WTC11 (cell line): ENCODE measurements around the gene TAF4.
"Not testable (repeated sequence)": the region's sequence is repeated elsewhere in the genome, so short reads cannot be mapped to it uniquely, and the experiment has no call there.

ENCODE experiments used
- CTCF ChIP-seq: fragments of 200-600 bp; IDR thresholded peaks from 2 replicates; pipeline ENCODE4 v1.8.0; 2022; ENCODE audit warnings: antibody characterized with exemption
- E2F5 ChIP-seq: sonication (generic); formaldehyde crosslinking; IDR thresholded peaks from 2 replicates; pipeline ENCODE4 v1.8.1; 2022; ENCODE audit warnings: mild to moderate bottlenecking, moderate library complexity, missing genetic modification reagents
- FOXJ3 ChIP-seq: sonication (generic); formaldehyde crosslinking; IDR thresholded peaks from 2 replicates; pipeline ENCODE4 v1.9.0; 2021; ENCODE audit warnings: missing genetic modification reagents, mild to moderate bottlenecking, borderline replicate concordance
- PREB ChIP-seq: sonication (generic); formaldehyde crosslinking; IDR thresholded peaks from 2 replicates; pipeline ENCODE4 v1.8.1; 2022; ENCODE audit warnings: mild to moderate bottlenecking, missing genetic modification reagents, moderate library complexity, borderline replicate concordance
- SP1 ChIP-seq: sonication (generic); formaldehyde crosslinking; conservative IDR thresholded peaks from 2 replicates; pipeline ENCODE4 v1.8.1; 2022; ENCODE audit warnings: missing genetic modification reagents
- TEAD1 ChIP-seq: sonication (generic); formaldehyde crosslinking; IDR thresholded peaks from 2 replicates; pipeline ENCODE4 v1.8.0; 2022; ENCODE audit warnings: mild to moderate bottlenecking, missing genetic modification reagents
- USF1 ChIP-seq: sonication (generic); formaldehyde crosslinking; IDR thresholded peaks from 2 replicates; pipeline ENCODE4 v1.8.0; 2022; ENCODE audit warnings: mild to moderate bottlenecking, missing genetic modification reagents
- ZNF121 ChIP-seq: sonication (generic); formaldehyde crosslinking; IDR thresholded peaks from 2 replicates; pipeline ENCODE4 v1.8.0; 2023; ENCODE audit warnings: missing genetic modification reagents

- TF ChIP-seq TEAD1 (CRISPR knock-in tag); PREB (CRISPR knock-in tag); CTCF; ZNF121 (CRISPR knock-in tag); E2F5; USF1 (CRISPR knock-in tag); FOXJ3 (CRISPR knock-in tag); SP1 (CRISPR knock-in tag): not testable (repeated sequence)
These were observed 94.1 kb downstream of the TAF4 start for GRCh38 chr20:61971595-61971994.
